HepG2 (cell line): ENCODE data around the gene SYNC. TPM values are rescaled to one million over a fixed set of nuclear protein-coding genes. Genes with fewer than 3 reads are reported as not detected.

Source experiments
- ESRRA ChIP-seq: sonication (generic); formaldehyde crosslinking; IDR thresholded peaks from 2 replicates; pipeline ENCODE4 v1.5.1; 2020; ENCODE audit warnings: mild to moderate bottlenecking, low read depth, missing genetic modification reagents
- IRF9 ChIP-seq: sonication (generic); formaldehyde crosslinking; IDR thresholded peaks from 2 replicates; pipeline ENCODE4 v1.8.0; 2022; ENCODE audit warnings: missing genetic modification reagents, mild to moderate bottlenecking, borderline replicate concordance
- KAT7 ChIP-seq: IDR thresholded peaks from 2 replicates; pipeline ENCODE4 v1.6.1; 2018; ENCODE audit warnings: borderline replicate concordance, missing compliant biosample characterization
- KLF15 ChIP-seq: sonication (generic); formaldehyde crosslinking; IDR thresholded peaks from 2 replicates; pipeline ENCODE4 v1.8.1; 2023; ENCODE audit warnings: borderline replicate concordance, mild to moderate bottlenecking, inconsistent platforms, missing genetic modification reagents, mixed read lengths
- USF2 ChIP-seq, 2 experiments: sonication (generic) in 1 of 2; formaldehyde crosslinking in 1 of 2; IDR thresholded peaks; 2 replicates each; pipeline versions ENCODE4 v1.5.1 to v1.6.1; 2011 to 2020; ENCODE audit warnings: borderline replicate concordance in 1 of 2, low read depth in 1 of 2, low read length in 1 of 2, mild to moderate bottlenecking in 1 of 2, missing genetic modification reagents in 1 of 2, moderate library complexity in 1 of 2
- polyA plus RNA-seq, 8 experiments: library from polyadenylated mRNA; depleted of rRNA in 3 of 8; stranded (reverse) in 7 of 8; unstranded in 1 of 8; fragments of >200 nt; fragmentation: Illumina TruSeq in 4 of 8; extraction: Trizol in 4 of 8; gene quantifications; 2 replicates each; pipeline versions ENCODE4 v1.2.1 to v1.2.3, GENCODE V29; 2011 to 2016; ENCODE audit warnings: low read depth in 4 of 8, missing spikeins in 1 of 8, mixed read lengths in 1 of 8; ENCODE audit not compliant: insufficient read depth in 1 of 8
- total RNA-seq, 5 experiments: library from RNA; depleted of rRNA; stranded (reverse); fragments of >200 nt; fragmentation: Illumina TruSeq; extraction: Trizol; gene quantifications; 2 replicates each; pipeline ENCODE4 v1.2.3, GENCODE V29; 2016; ENCODE audit warnings: low read depth in 1 of 5

The SYNC gene
- total and polyA plus RNA-seq, 2 of the 13 experiments (the other 11 are each of a cell fraction or from before 2014, with no cell fraction given), result 2.4 to 5.4 TPM

- peak; percentile 53; the same call in 1 of the 2 replicates for TF ChIP-seq KAT7 (CRISPR knock-in tag)
- peak; percentile 68; the same call in 1 of the 2 replicates for TF ChIP-seq ESRRA (CRISPR knock-in tag)
- TF ChIP-seq KLF15 (CRISPR knock-in tag), result no peak
- TF ChIP-seq IRF9 (CRISPR knock-in tag), result peak; percentile 88; the same call in 1 of the 2 replicates
- TF ChIP-seq USF2 (IDR thresholded peaks at IDR 0.05; ENCODE audit: low read depth, low read length), result peak; percentile 62
- peak; percentile 89; the same call in 1 of the 2 replicates for TF ChIP-seq USF2 (CRISPR knock-in tag; IDR thresholded peaks at IDR 0.05; ENCODE audit: borderline replicate concordance)
Observed at GRCh38 chr1:32736812-32737791, 34.5 kb upstream of the SYNC start (continued).
